ENCODE measurements around the gene KLHL6. TPM values are rescaled to one million over a fixed set of nuclear protein-coding genes. Genes with fewer than 3 reads are reported as not detected.
"Not testable (repeated sequence)": the region's sequence is repeated elsewhere in the genome, so short reads cannot be mapped to it uniquely, and the experiment has no call there.

KLHL6 gene
- total RNA-seq, 1 donor from 2014 or later = 0.76 TPM

DNA sequence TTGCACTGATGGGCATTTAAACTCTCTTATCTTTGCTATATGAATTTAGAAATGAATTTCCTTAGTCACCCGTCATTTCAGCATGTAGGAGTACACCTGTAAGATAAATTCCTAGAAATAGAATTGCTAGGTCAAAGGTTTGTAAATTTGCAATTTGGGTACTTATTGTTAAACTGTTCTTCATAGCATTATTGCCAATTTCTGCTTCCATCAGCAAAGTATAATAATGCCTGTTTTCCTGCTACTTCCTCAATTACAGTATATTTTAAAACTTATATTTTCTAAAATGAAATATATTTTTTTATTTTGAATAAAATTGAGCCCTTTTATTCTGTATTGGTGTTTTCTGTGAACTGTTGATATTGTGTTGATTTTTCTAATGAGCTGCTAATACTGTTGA lies 110.8 kb downstream of the KLHL6 start:
- ATAC-seq = no peak

- no peak for ATAC-seq
Observed at GRCh38 chr3:183443395-183444385, 111.8 kb downstream of the KLHL6 start.

- no peak for ATAC-seq
Observed at GRCh38 chr3:183442994-183443393, 112.5 kb downstream of the KLHL6 start.

DNA sequence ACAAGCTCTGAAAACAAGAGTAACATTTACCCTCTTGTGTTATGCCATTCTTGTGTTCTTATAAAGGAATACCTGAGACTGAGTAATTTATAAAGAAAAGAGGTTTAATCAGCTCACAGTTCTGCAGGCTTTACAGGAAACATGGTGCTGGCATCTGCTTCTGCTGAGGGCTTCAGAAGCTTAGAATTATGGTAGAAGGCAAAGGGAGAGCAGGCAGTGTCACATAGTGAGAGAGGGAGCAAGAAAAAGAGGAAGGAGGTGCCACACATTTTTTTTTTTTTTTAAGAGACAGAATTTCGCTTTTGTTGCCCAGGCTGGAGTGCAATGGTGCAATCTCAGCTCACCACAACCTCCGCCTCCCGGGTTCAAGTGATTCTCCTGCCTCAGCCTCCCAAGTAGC lies 115.0 kb downstream of the KLHL6 start:
- ATAC-seq = not testable (repeated sequence)

GRCh38 chr3:183439515-183439914 lies 116.0 kb downstream of the KLHL6 start:
- ATAC-seq = no peak

GRCh38 chr3:183438735-183439134 lies 116.8 kb downstream of the KLHL6 start:
- no peak for ATAC-seq

DNA sequence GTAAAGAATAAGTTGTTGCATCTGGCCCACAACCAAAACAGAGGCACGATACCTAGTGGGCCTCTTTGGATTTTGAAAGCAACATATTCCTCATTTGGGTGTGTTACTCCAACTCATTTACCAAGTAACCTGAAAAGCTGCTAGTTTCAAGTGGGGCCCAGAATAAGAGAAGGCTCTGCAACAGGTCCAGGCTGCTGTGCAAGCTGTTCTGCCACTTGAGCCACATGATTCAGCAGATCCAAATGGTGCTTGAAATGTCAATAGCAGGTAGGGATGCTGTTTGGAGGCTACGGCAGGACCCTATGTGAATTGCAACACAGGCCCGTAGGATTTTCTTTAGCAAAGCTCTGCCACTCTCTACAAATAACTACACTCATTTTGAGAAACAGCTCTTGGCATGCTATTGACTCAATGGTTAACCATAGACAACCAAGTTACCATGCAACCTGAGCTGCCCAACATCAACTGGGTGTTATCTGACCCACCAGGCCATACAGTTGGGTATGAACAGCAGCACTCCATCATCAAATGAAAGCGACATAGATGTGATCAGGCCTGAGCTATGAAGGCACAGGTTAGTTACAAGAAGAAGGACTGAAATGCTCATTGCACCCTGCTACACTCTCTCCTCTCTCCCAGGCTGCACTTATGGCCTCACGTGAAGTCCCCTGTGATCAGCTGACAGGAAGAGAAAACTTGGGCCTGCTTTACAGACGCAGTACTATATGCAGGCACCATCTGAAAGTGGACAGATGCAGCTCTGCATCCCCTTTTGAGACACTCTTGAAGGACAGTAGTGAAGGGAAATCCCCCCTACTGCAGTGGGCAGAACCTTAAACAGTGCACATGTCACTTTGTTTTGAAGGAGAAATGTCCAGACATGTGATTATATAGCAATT lies 117.6 kb downstream of the KLHL6 start:
- no peak for ATAC-seq

Other genes with a start within 250 kb of the KLHL6 start
- 0.72 TPM for gene MCF2L2, start 127.1 kb downstream of the KLHL6 start, total RNA-seq
- gene KLHL24, start 79.9 kb upstream of the KLHL6 start, total RNA-seq = 13.2 TPM
- 13.2 TPM for gene YEATS2, start 142.1 kb upstream of the KLHL6 start, total RNA-seq